SJSA1 (cell line): Measurements from ENCODE around the gene EVPLL. TPM values are rescaled to one million over a fixed set of nuclear protein-coding genes. Genes with fewer than 3 reads are reported as not detected.
"Not testable (repeated sequence)": the region's sequence is repeated elsewhere in the genome, so short reads cannot be mapped to it uniquely, and the experiment has no call there.

Source experiments
- DNase-seq, 2 experiments: peaks; one replicate each; pipeline ENCODE4 v3.0.0-alpha.2; 2015 to 2020; ENCODE audit warnings: low spot score in 2 of 2, low read depth in 1 of 2
- H3K27ac ChIP-seq: fragments of 250-450 bp; sonication (Bioruptor Pico); 2 replicates; pipeline ENCODE4 v1.5.1; 2020; ENCODE audit warnings: mild to moderate bottlenecking, moderate library complexity
- H3K27me3 ChIP-seq: fragments of 250-450 bp; sonication (Bioruptor Pico); replicated peaks from 2 replicates; pipeline ENCODE4 v1.5.1; 2020; ENCODE audit warnings: mild to moderate bottlenecking, moderate library complexity
- H3K36me3 ChIP-seq: fragments of 250-450 bp; sonication (Bioruptor Pico); 2 replicates; pipeline ENCODE4 v1.5.1; 2020; ENCODE audit warnings: mild to moderate bottlenecking
- H3K4me1 ChIP-seq: fragments of 250-450 bp; sonication (Bioruptor Pico); replicated peaks from 2 replicates; pipeline ENCODE4 v1.6.1; 2021; ENCODE audit warnings: mild to moderate bottlenecking
- H3K4me3 ChIP-seq: fragments of 250-450 bp; sonication (Bioruptor Pico); 2 replicates; pipeline ENCODE4 v1.5.1; 2020; ENCODE audit warnings: mild to moderate bottlenecking
- H3K9me3 ChIP-seq: fragments of 250-450 bp; sonication (Bioruptor Pico); replicated peaks from 2 replicates; pipeline ENCODE4 v1.5.1; 2020; ENCODE audit warnings: mild to moderate bottlenecking
- total RNA-seq: library from RNA; depleted of rRNA; stranded (reverse); fragments of >200 nt; shearing (Covaris generic); gene quantifications from 2 replicates; pipeline ENCODE4 v1.2.3, GENCODE V29; 2014

The EVPLL gene
- total RNA-seq, 1 experiment from 2014 or later: not detected

DNA sequence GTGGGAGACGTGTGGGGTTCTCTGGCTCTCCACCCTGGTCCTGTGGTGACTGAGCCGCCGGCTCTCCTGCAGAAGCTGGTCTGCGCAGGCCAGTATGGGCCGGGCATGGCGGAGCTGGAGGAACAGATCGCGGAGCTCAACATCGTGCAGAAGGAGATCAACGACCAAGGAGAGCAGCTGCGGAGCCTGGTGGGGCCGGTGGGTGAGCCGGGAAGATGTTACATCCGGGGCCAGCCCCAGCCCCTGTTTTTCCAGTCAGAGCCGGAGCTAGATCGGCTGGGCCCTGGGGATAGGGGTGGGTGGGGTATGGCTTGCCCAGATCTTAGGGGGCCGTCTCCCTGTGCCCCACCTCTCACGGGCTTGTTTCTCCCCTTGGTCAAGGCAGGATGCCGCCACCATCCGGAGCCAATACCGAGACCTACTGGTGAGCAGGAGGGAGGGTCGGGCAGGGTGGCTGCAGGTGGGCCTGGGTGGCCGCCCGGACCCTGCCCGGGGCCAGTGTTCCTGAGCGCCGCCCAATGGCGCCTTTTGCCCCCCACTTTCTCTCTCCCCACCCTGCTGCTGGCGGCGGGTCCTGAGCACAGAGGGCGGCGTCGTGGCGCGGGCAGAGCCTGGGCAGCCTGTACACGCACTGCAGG, 5.0 kb downstream of the EVPLL start:
- Histone ChIP-seq H3K9me3 (no peaks in the 10 kb centered on the region), H3K27ac (no peak overlapping the region), H3K36me3 (no peaks in the 10 kb centered on the region), H3K4me3 (no peak overlapping the region), H3K4me1 (no peaks in the 10 kb centered on the region), H3K27me3 (no peaks in the 10 kb centered on the region)
- DNase-seq: no peak

DNA sequence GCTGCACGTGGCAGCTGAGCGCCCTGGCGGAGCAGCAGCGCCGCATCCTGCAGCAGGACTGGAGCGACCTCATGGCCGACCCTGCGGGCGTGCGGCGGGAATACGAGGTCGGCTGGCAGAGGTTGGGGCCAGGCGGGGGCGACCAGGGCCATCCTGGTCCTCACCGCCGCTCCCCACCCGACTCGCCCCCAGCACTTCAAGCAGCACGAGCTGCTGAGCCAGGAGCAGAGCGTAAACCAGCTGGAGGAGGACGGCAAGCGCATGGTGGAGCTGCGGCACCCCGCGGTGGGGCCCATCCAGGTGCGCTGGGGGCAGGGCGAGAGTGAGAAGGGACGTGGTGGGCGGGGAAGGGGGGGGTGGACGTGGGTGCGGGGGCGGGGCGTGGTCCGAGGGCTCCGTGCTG, 5.5 kb downstream of the EVPLL start:
- H3K36me3 ChIP-seq, H3K9me3 ChIP-seq, DNase-seq: not testable (repeated sequence)

DNA sequence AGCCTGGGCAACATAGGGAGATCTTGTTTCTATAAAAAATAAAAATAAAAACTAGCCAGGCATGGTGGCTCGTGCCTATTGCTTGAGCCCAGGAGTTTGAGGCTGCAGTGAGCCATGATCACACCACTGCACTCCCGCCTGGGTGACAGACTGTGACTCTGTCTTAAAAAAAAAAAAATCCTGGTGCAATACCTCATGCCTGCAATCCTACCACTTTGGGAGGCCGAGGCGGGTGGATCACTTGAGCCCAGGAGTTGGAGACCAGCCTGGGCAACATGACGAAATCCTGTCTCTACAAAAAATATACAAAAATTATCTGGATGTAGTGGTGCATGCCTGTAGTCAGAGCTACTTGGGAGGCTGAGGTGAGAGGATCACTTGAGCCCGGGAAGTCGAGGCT, 6.7 kb downstream of the EVPLL start:
- not testable (repeated sequence) for H3K36me3 ChIP-seq, H3K27me3 ChIP-seq, H3K4me1 ChIP-seq, H3K27ac ChIP-seq, H3K9me3 ChIP-seq, H3K4me3 ChIP-seq, DNase-seq

More for the DNA sequence above, 5.5 kb downstream of the EVPLL start:
- not testable (repeated sequence) for H3K4me3 ChIP-seq, H3K4me1 ChIP-seq, H3K27ac ChIP-seq, H3K27me3 ChIP-seq

DNA sequence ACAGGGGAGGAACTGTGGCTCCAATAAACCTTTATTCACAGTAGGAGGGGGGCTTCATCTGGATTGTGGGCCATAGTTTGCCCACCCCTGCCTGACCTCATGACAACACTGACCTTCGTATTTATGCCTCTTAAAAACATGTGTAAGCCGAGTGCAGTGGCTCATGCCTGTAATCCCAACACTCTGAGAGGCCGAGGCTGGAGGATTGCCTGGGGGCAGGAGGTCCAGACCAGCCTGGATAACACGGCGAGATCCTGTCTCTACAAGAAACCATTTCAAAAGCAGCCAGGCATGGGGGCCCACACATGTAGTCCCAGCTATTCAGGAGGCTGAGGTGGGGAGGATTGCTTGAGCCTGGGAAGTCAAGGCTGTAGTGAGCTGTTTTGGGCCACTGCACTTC, 10.0 kb downstream of the EVPLL start:
- not testable (repeated sequence) for H3K4me1 ChIP-seq

DNA sequence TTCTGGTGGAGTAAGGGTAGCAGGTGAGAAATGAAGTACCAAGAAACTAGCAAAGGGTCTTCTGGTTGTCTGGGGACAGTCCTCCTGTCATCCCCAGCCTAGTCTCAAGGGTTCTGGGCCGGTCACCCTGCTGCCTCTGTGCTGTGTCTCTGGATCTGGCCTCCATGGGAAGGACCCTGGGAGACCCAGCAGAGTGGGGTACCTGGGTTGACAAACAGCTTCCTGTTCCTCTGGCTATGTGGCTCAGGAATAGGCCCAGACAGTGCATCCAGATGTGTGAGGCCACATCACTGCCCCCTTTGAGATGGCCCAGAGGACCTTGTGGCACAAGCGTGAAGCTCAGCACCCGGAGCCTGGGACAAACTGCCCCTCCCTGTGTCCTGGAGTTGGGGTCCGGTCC, 10.7 kb downstream of the EVPLL start:
- H3K36me3 ChIP-seq, DNase-seq, H3K27me3 ChIP-seq, H3K4me3 ChIP-seq, H3K9me3 ChIP-seq, H3K27ac ChIP-seq, H3K4me1 ChIP-seq: not testable (repeated sequence)

More for the DNA sequence above, 10.0 kb downstream of the EVPLL start:
- not testable (repeated sequence) for H3K27ac ChIP-seq, H3K9me3 ChIP-seq, H3K4me3 ChIP-seq, H3K36me3 ChIP-seq, DNase-seq, H3K27me3 ChIP-seq

DNA sequence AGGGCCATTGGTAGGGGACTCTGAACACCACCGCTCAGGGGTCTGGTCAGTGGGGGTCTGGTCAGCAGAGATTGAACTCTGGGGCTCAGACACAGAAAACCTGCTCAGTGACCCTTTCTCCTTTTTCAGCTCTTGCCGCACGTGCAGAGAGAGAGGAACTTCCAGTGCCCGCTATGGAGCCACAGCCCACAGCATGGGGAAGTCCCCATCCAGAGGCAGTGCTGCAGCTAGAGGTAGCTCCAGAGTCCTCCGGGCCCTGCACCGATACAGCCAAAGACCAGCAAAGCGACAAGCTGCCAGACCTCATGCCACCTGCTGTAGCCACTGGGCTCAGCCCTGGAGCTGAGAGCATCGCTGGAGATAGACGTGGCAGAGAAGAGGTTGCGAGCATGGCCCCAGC, 11.2 kb downstream of the EVPLL start:
- H3K27me3 ChIP-seq, H3K27ac ChIP-seq, DNase-seq, H3K4me1 ChIP-seq, H3K4me3 ChIP-seq, H3K36me3 ChIP-seq, H3K9me3 ChIP-seq: not testable (repeated sequence)

DNA sequence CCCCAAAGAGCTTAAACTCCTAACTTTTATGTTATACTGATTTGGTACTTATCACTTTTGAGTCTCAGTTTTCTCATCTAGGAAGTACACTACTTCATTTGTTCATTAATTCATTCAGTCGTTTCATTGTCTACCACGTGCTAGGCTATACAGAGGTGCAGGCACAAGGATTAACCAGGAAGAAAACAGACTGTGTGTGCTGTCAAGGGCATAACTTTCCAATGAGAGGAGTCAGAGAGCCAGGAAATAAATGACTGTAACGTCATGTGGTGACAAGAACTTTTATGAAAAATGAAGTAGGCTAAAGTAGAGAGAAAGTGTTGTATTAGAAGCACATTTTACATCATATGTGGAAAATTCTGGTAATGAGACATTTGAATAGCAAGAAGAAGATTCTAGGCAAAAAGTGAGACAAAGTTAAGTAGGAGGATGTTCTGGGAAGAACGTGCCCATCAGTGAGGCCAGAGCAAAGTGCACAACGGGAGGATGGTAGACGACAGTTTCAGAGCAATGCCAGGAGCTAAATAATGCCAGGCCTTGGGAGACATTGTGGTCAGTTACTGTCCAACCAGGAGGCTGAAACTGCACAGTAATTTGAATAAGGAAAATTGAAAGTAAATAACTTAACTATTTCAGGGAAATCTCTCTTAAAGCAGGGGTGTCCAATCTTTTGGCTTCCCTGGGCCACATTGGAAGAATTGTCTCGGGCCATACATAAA, 24.5 kb downstream of the EVPLL start:
- H3K27ac ChIP-seq, H3K9me3 ChIP-seq, H3K36me3 ChIP-seq, H3K4me3 ChIP-seq, H3K27me3 ChIP-seq, DNase-seq, H3K4me1 ChIP-seq: not testable (repeated sequence)

DNA sequence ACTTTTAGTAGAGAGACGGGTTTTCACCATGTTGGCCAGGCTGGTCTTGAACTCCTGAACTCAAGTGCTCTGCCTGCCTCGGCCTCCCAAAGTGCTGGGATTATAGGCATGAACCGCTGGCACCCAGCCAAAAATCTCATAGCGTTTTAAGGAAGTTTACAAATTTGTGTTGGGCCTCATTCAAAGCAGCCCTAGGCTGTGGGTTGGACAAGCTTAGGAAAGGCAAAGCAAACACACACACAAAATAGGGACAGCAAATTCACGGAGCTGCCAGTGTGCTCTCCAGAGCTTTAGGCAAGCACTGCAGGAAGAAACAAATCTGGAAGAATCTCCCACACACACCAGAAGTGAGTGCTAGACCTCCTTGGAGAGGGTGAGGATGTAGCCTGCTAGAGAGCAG, 25.6 kb downstream of the EVPLL start:
- not testable (repeated sequence) for DNase-seq, H3K9me3 ChIP-seq, H3K27ac ChIP-seq, H3K4me3 ChIP-seq, H3K4me1 ChIP-seq, H3K36me3 ChIP-seq, H3K27me3 ChIP-seq

DNA sequence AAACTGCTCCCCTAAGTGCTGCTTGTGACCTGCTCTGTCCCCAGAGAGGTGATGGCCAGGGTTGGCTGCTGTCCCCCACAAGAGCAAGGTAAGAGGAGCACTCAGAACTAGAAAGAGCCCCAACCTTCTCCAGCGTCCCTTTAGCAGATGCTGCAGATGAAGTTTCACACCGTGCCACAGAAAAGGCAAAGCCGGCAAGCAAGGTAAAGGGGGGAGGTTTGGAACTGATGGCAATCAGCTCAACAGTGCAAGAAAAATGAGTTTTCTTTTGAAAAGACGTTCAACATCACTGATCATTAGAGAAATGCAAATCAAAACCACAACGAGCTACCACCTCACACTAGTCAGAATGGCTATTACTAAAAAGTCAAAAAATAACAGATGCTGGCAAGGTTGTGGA, 26.0 kb downstream of the EVPLL start:
- not testable (repeated sequence) for H3K27me3 ChIP-seq, H3K4me3 ChIP-seq, H3K9me3 ChIP-seq, H3K36me3 ChIP-seq, H3K4me1 ChIP-seq, DNase-seq, H3K27ac ChIP-seq

DNA sequence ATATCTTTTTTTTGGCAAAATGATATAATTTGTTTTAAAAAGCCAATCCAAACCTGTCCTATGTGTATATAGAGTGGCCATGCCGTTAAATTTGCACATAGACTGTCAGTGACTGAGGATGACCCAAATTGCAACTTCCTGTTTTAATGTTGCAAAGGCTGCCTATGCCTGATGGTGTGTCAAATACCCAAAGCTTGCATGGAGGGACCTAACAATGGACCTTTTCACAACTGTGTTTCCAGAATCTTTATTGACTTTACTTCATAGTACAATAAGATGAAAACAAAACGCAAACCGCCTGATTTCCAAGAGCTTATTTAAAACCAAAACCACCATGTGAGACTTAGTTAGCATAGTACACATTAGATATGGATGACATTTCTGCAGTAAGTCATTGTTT, 31.3 kb downstream of the EVPLL start:
- DNase-seq: peak in 1 of 2 experiments; percentile 12

DNA sequence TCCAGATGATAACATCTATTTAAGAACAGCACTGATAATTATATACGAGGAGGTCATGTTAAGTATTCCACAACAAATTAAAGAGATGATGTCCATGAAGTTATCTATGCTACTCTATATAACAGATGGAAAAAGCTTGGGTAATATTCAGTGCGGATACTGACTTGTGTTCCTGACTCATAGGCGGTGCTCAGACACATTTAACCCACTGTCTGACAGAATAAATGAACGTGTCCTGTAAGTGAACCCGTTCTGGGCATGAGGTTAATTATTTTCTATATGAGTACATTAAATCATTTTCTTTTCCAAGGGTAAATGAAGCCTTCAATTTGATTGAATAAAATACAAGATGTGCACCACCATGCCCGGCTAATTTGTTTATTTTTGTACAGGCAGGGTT, 31.7 kb downstream of the EVPLL start:
- not testable (repeated sequence) for H3K36me3 ChIP-seq, H3K9me3 ChIP-seq, H3K4me3 ChIP-seq, H3K27ac ChIP-seq, H3K27me3 ChIP-seq, DNase-seq, H3K4me1 ChIP-seq

More for the DNA sequence above, 31.3 kb downstream of the EVPLL start:
- H3K27me3 ChIP-seq, H3K4me1 ChIP-seq, H3K36me3 ChIP-seq, H3K4me3 ChIP-seq, H3K9me3 ChIP-seq, H3K27ac ChIP-seq: not testable (repeated sequence)

DNA sequence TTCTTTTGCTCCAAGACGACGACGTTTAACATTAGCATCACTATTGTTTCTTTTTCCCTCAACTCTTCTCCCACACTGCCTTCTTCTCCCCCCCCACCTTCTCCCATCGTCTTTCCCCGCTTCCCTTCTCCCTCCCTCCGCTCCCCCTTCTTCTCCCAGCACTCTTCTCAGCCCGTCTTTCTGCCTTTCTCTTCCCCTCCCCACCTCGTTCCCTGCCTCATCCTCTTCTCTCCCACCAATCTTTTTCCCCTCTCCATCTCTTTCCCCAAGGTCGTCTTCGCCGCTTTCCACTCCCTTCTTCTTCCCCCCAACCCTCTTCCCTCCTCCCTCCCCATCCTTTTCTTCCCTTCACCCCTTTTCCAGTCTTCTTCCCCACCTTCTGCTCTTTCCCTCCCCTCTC, 33.2 kb downstream of the EVPLL start:
- peak in 1 of 2 experiments; percentile 9 for DNase-seq
- H3K27me3 ChIP-seq, H3K4me3 ChIP-seq, H3K9me3 ChIP-seq, H3K4me1 ChIP-seq, H3K36me3 ChIP-seq, H3K27ac ChIP-seq: not testable (repeated sequence)

DNA sequence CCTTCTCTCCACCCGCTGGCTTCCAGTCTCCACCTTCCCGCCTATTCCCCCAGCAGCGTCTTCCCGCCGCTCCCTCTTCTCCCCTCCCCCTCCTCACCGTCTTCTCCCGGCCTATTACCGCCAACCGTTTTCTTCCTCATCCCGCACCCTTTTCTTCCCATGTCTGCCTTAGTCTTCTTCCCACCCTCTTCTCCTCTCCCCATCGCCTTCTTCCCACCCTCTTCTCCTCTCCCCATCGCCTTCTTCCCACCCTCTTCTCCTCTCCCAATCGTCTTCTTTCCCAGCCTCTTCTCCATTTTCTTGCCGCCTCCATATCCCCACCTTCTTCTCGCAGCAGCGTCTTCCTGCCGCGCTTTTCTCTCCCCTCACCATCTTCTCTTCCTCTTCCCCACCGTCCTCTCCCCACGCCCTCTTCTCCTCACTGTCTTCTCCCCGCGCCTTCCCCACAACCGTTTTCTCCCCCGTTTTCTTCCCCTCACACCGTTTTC, 33.8 kb downstream of the EVPLL start:
- H3K9me3 ChIP-seq, H3K27me3 ChIP-seq, H3K4me1 ChIP-seq, H3K36me3 ChIP-seq: not testable (repeated sequence)
- H3K4me3 ChIP-seq: peak overlapping the region; percentile 35
- H3K27ac ChIP-seq: peak overlapping the region; percentile 61; the same call in 1 of the 2 replicates
- DNase-seq: peak; percentile 44 to 54

DNA sequence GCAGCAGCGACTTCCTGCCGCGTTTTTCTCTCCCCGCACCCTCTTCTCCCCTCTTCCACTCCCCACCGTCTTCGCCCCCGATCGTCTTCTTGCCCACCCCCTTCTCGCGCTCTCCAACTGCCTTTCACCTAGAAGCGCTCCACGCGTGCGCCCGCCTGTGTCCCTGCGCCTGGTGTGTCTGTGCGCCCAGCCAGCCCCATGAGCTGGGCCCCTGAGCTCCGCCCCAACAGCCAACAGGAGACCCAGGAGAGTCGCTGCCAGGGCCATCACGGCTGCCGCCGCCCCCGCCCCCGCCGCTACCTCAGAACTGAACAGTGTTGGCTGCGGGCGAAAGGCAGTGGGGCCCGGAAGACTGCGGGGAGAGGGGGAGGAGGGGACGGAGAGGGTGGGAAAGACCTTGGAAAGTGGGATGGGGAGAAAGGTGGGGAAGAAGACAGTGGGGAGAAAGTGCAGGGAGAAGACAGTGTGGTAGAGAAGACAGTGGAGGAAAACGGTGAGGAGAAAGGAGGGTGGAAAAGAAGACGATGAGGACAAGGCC, 34.5 kb downstream of the EVPLL start:
- H3K36me3 ChIP-seq, H3K27me3 ChIP-seq, H3K4me1 ChIP-seq, H3K9me3 ChIP-seq, H3K27ac ChIP-seq, H3K4me3 ChIP-seq, DNase-seq: not testable (repeated sequence)
